Memory B cell (primary cell): ENCODE measurements around the gene PNMT.

Experiments
- ATAC-seq: fragments of 150-1000 bp; cut with Tn5 transposase; 2 replicates; pipeline ENCODE4 v1.10.0; 2021; ENCODE audit warnings: low read depth, mild to moderate bottlenecking, moderate library complexity
- DNase-seq, 2 donors: peaks; one replicate each; pipeline ENCODE4 v3.0.0; 2022; ENCODE audit warnings: low spot score in 2 of 2
- H3K27ac Mint-ChIP-seq: one replicate; pipeline ENCODE4 v1.8.0; 2022; ENCODE audit warnings: mild to moderate bottlenecking, moderate library complexity, mixed read lengths
- H3K27me3 Mint-ChIP-seq: one replicate; pipeline ENCODE4 v1.8.0; 2022; ENCODE audit warnings: mixed read lengths
- H3K36me3 Mint-ChIP-seq: one replicate; pipeline ENCODE4 v1.8.0; 2022; ENCODE audit warnings: mild to moderate bottlenecking, mixed read lengths
- H3K4me1 Mint-ChIP-seq: one replicate; pipeline ENCODE4 v1.8.0; 2022; ENCODE audit warnings: mixed read lengths
- H3K4me3 Mint-ChIP-seq: one replicate; pipeline ENCODE4 v1.8.0; 2022; ENCODE audit warnings: mild to moderate bottlenecking, moderate library complexity, mixed read lengths
- H3K9me3 Mint-ChIP-seq: one replicate; pipeline ENCODE4 v1.8.0; 2022; ENCODE audit warnings: mixed read lengths

The PNMT gene

DNA sequence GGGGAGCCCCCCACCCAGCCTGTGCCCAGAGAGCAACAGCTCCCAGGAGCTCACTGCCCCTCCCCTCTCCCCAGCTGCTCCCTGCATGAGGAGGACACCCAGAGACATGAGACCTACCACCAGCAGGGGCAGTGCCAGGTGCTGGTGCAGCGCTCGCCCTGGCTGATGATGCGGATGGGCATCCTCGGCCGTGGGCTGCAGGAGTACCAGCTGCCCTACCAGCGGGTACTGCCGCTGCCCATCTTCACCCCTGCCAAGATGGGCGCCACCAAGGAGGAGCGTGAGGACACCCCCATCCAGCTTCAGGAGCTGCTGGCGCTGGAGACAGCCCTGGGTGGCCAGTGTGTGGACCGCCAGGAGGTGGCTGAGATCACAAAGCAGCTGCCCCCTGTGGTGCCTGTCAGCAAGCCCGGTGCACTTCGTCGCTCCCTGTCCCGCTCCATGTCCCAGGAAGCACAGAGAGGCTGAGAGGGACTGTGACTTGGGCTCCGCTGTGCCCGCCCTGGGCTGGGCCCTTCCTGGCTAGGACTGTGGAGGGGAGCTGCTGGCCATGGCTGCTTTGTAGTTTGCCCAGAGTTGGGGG lies 2.5 kb upstream of the PNMT start:
- Mint-ChIP-seq H3K27ac (no peak overlapping the region), H3K4me1 (peaks cover 13% of the 10 kb centered on the region), H3K9me3 (no peaks in the 10 kb centered on the region), H3K27me3 (peaks cover 6% of the 10 kb centered on the region), H3K4me3 (no peak overlapping the region), H3K36me3 (peaks cover 5% of the 10 kb centered on the region)
- DNase-seq (no peak), ATAC-seq (peak; percentile 35)

GRCh38 chr17:39666231-39666600 lies 2.0 kb upstream of the PNMT start:
- no peaks in the 10 kb centered on the region for H3K9me3 Mint-ChIP-seq
- peaks cover 6% of the 10 kb centered on the region for H3K27me3 Mint-ChIP-seq
- peak overlapping the region; percentile 30 for H3K4me3 Mint-ChIP-seq
- DNase-seq = no peak
- H3K36me3 Mint-ChIP-seq = peaks cover 4% of the 10 kb centered on the region
- H3K4me1 Mint-ChIP-seq = peaks cover 13% of the 10 kb centered on the region
- H3K27ac Mint-ChIP-seq = no peak overlapping the region
- no peak for ATAC-seq

DNA sequence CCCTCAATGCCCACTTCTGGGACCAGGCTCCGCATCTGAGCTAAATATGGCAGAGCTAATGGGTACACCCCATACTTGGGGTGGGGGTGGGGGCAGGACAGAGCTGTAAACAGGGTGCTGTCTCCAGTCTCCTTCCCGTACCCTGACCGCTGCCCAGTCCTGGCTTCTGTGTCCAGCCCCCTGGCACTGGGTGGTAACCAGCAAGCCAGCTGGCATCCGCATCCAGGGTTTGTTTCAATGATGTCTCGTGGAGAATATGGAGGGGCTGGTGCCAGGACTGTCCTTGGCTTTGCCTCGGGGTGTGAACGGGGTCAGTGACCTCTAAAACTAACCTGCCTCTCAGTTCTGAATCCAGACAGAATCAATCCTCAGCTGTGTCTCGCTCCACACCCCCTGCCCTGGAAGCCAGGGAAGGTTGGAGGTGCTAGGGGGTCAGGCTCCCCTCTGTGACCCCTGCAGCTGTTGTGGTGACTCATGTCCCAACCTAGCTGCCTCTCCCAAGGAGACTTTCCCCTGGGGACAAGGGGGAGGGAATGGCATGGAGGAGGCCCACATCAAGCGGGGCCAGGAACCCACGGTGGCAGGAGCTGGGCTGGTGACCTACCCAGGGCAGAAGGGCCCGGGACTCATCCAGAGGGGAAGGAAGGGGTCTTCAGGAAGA lies 1.5 kb upstream of the PNMT start:
- ATAC-seq (no peak), DNase-seq (no peak)
- Mint-ChIP-seq H3K4me3 (peak overlapping the region; percentile 58), H3K27me3 (peaks cover 6% of the 10 kb centered on the region), H3K4me1 (peaks cover 14% of the 10 kb centered on the region), H3K9me3 (no peaks in the 10 kb centered on the region), H3K36me3 (no peaks in the 10 kb centered on the region), H3K27ac (no peak overlapping the region)

- no peaks in the 10 kb centered on the region for H3K36me3 Mint-ChIP-seq
- ATAC-seq = peak; percentile 24
- H3K27me3 Mint-ChIP-seq = peaks cover 6% of the 10 kb centered on the region
- DNase-seq = no peak
- H3K9me3 Mint-ChIP-seq = no peaks in the 10 kb centered on the region
- no peak overlapping the region for H3K27ac Mint-ChIP-seq
- H3K4me3 Mint-ChIP-seq = peak overlapping the region; percentile 80
- peaks cover 21% of the 10 kb centered on the region for H3K4me1 Mint-ChIP-seq
These were observed 850 bp upstream of the PNMT start for GRCh38 chr17:39667262-39667944.

- DNase-seq (no peak), ATAC-seq (no peak)
- Mint-ChIP-seq H3K27me3 (peaks cover 6% of the 10 kb centered on the region), H3K36me3 (no peaks in the 10 kb centered on the region), H3K27ac (peak overlapping the region; percentile 7), H3K9me3 (no peaks in the 10 kb centered on the region), H3K4me3 (no peak overlapping the region), H3K4me1 (peaks cover 34% of the 10 kb centered on the region)
These were observed 1.9 kb downstream of the PNMT start for GRCh38 chr17:39669897-39670735.

DNA sequence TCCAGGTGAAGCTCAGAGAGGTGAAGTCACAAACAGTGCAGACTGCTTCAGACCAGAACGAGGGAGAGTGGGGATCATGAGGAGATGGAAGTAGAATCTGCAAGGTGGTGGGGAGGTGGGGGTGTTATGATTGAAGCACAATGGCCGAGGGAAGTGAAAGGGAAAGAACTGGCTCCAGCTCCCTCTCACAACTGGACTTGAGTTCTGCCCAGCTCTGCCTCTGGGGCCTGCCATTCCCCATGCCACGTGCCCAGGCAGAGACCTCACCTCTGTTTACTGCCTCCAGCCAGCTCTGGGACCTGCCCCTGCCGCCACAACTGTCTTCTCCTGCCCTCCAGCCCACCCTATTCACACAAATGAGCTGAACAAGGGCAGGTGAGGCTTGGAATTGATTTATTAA lies 2.5 kb downstream of the PNMT start:
- Mint-ChIP-seq H3K4me3 (no peak overlapping the region), H3K27me3 (peaks cover 6% of the 10 kb centered on the region), H3K36me3 (no peaks in the 10 kb centered on the region), H3K9me3 (no peaks in the 10 kb centered on the region), H3K27ac (peak overlapping the region; percentile 7), H3K4me1 (peaks cover 36% of the 10 kb centered on the region)
- ATAC-seq = no peak
- no peak for DNase-seq

DNA sequence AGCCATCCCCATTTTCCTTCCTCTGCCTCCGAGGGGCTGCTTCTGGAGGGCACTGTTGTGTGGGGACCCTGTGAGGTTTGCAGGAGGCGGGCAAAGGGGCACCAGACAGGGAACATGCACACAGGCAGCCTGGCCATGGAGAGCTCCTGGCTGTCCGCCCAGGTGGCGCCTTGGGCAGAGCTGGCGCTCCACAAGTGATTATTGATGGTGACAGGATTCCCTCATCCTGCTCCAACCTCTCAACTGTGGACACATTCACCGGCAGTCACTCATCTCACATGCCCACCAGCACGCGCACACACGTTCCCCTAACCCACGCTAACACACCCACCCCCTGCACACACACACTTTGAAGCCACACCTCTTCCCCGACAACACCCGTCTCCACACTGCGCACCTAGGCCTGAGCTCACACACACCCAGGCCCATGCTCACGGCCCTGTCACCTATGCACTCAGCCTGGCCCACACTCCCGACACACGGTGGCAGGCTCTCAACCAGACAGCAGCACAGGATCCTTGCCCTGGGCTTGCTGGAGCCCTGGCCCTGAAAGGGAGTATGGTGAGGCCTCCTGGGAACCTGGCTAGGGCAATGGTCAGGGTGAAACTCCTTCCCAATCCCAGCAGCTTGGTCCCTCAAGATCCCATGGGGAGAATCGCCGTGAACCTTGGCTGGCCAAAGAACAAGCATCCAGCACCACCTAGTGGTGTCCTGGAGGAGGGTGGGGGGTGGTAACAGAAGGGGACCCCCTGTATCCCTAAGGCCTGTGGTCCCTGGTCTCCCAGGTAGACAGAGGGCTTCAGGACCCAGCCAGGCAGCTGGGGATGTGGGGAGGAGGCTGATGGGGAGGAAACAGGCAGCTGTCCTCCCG lies 3.6 kb downstream of the PNMT start:
- Mint-ChIP-seq H3K36me3 (no peaks in the 10 kb centered on the region), H3K9me3 (no peaks in the 10 kb centered on the region), H3K27me3 (peaks cover 4% of the 10 kb centered on the region), H3K4me1 (peaks cover 41% of the 10 kb centered on the region), H3K4me3 (peak overlapping the region; percentile 37), H3K27ac (peak overlapping the region; percentile 29)
- DNase-seq = no peak
- no peak for ATAC-seq

- DNase-seq (no peak), ATAC-seq (no peak)
- Mint-ChIP-seq H3K36me3 (no peaks in the 10 kb centered on the region), H3K4me3 (no peak overlapping the region), H3K9me3 (no peaks in the 10 kb centered on the region), H3K27me3 (peaks cover 4% of the 10 kb centered on the region), H3K4me1 (peaks cover 47% of the 10 kb centered on the region), H3K27ac (no peak overlapping the region)
These were observed 4.5 kb downstream of the PNMT start for GRCh38 chr17:39672522-39673334.

GRCh38 chr17:39673335-39674081 lies 5.3 kb downstream of the PNMT start:
- no peak overlapping the region for H3K4me3 Mint-ChIP-seq
- H3K27me3 Mint-ChIP-seq = peaks cover 3% of the 10 kb centered on the region
- H3K27ac Mint-ChIP-seq = no peak overlapping the region
- peaks cover 47% of the 10 kb centered on the region for H3K4me1 Mint-ChIP-seq
- H3K9me3 Mint-ChIP-seq = no peaks in the 10 kb centered on the region
- H3K36me3 Mint-ChIP-seq = no peaks in the 10 kb centered on the region
- DNase-seq = no peak
- no peak for ATAC-seq

GRCh38 chr17:39674179-39674578 lies 5.9 kb downstream of the PNMT start:
- no peak for DNase-seq
- H3K36me3 Mint-ChIP-seq = no peaks in the 10 kb centered on the region
- no peak overlapping the region for H3K27ac Mint-ChIP-seq
- ATAC-seq = no peak
- H3K4me1 Mint-ChIP-seq = peaks cover 51% of the 10 kb centered on the region
- H3K9me3 Mint-ChIP-seq = no peaks in the 10 kb centered on the region
- H3K4me3 Mint-ChIP-seq = no peak overlapping the region
- H3K27me3 Mint-ChIP-seq = no peaks in the 10 kb centered on the region

GRCh38 chr17:39674702-39675389 lies 6.6 kb downstream of the PNMT start:
- Mint-ChIP-seq H3K27ac (peak overlapping the region; percentile 82), H3K4me3 (peak overlapping the region; percentile 55), H3K4me1 (peaks cover 58% of the 10 kb centered on the region), H3K9me3 (no peaks in the 10 kb centered on the region), H3K27me3 (no peaks in the 10 kb centered on the region), H3K36me3 (no peaks in the 10 kb centered on the region)
- ATAC-seq (peak; percentile 58), DNase-seq (no peak)
